K562 (cell line): Measurements from ENCODE around the gene FAM24A. TPM values are rescaled to one million over a fixed set of nuclear protein-coding genes. Genes with fewer than 3 reads are reported as not detected.

Experiments
- ARID3A ChIP-seq: IDR thresholded peaks from 2 replicates; pipeline ENCODE4 v1.6.1; 2012; ENCODE audit warnings: low read depth, low read length, improper control_type of control experiment, borderline replicate concordance
- CEBPB ChIP-seq: fragments of 450-650 bp; IDR thresholded peaks from 2 replicates; pipeline ENCODE4 v1.6.1; 2016; ENCODE audit warnings: missing genetic modification characterization, missing compliant biosample characterization
- E2F8 ChIP-seq: fragments of 450-650 bp; IDR thresholded peaks from 2 replicates; pipeline ENCODE4 v1.7.1; 2018; ENCODE audit warnings: mild to moderate bottlenecking, low read depth; ENCODE audit not compliant: partially characterized antibody
- ELF1 ChIP-seq: fragments of 200-800 bp; sonication (Bioruptor generic); IDR thresholded peaks from 2 replicates; pipeline ENCODE4 v1.6.1; 2016; ENCODE audit warnings: missing genetic modification characterization, missing compliant biosample characterization
- FOXK2 ChIP-seq, 2 experiments: fragments of 450-650 bp; IDR thresholded peaks in 1 of 2; conservative IDR thresholded peaks in 1 of 2; 2 replicates each; pipeline ENCODE4 v1.6.1; 2016; ENCODE audit warnings: low read depth in 2 of 2, mild to moderate bottlenecking in 1 of 2
- HNRNPK ChIP-seq: fragments of 200-400 bp; formaldehyde crosslinking; IDR thresholded peaks from one replicate; pipeline ENCODE4 v1.6.1; 2018; ENCODE audit warnings: mild to moderate bottlenecking, low read depth, low read length; ENCODE audit not compliant: poor library complexity, severe bottlenecking
- POLR2G ChIP-seq: fragments of 200-400 bp; formaldehyde crosslinking; IDR thresholded peaks from 2 replicates; pipeline ENCODE4 v1.6.1; 2017; ENCODE audit warnings: low read depth, mild to moderate bottlenecking, antibody characterized with exemption, low read length, moderate library complexity
- POLR2H ChIP-seq: IDR thresholded peaks from 2 replicates; pipeline ENCODE4 v1.6.1; 2016; ENCODE audit warnings: missing genetic modification characterization, low read depth, mild to moderate bottlenecking, control low read depth, missing compliant biosample characterization, moderate library complexity
- RBM22 ChIP-seq: fragments of 200-400 bp; formaldehyde crosslinking; IDR thresholded peaks from 2 replicates; pipeline ENCODE4 v1.6.1; 2018; ENCODE audit warnings: low read length, low read depth; ENCODE audit not compliant: poor library complexity, severe bottlenecking
- STAT5A ChIP-seq: IDR thresholded peaks from 2 replicates; pipeline ENCODE4 v1.6.1; 2012; ENCODE audit warnings: low read length, inconsistent platforms, borderline replicate concordance
- TCF7L2 ChIP-seq: fragments of 150-350 bp; IDR thresholded peaks from 2 replicates; pipeline ENCODE4 v1.6.1; 2016; ENCODE audit warnings: low read depth, mild to moderate bottlenecking, low read length, moderate library complexity
- XRCC4 ChIP-seq: IDR thresholded peaks from one replicate; pipeline ENCODE4 v1.6.1; 2011; ENCODE audit not compliant: insufficient read depth, insufficient read length; ENCODE audit errors: extremely low read depth
- ZNF12 ChIP-seq: sonication (generic); formaldehyde crosslinking; IDR thresholded peaks from 2 replicates; pipeline ENCODE4 v1.4.0; 2020; ENCODE audit warnings: mild to moderate bottlenecking, missing genetic modification reagents
- ZNF184 ChIP-seq: sonication (generic); formaldehyde crosslinking; IDR thresholded peaks from 2 replicates; pipeline ENCODE4 v1.5.0; 2020; ENCODE audit warnings: missing genetic modification reagents
- ZNF274 ChIP-seq: IDR thresholded peaks from 2 replicates; pipeline ENCODE4 v1.6.1; 2011; ENCODE audit warnings: low read depth, mild to moderate bottlenecking, low read length, moderate library complexity, borderline replicate concordance
- ZNF507 ChIP-seq: conservative IDR thresholded peaks from 2 replicates; pipeline ENCODE4 v1.6.1; 2017; ENCODE audit warnings: missing genetic modification characterization, missing compliant biosample characterization
- ZNF584 ChIP-seq: fragments of 200-800 bp; sonication (Bioruptor generic); IDR thresholded peaks from 2 replicates; pipeline ENCODE4 v1.6.1; 2016; ENCODE audit warnings: low read depth, mild to moderate bottlenecking, missing genetic modification characterization, missing compliant biosample characterization
- polyA plus RNA-seq, 8 experiments: library from polyadenylated mRNA; depleted of rRNA in 4 of 8; stranded (reverse) in 5 of 8; unstranded in 3 of 8; fragments of >200 nt; fragmentation: Nextera tagmentation in 2 of 8; fragmentation: Illumina TruSeq in 1 of 8; extraction: Ambion mirVana in 2 of 8; extraction: Trizol in 1 of 8; gene quantifications; 2 replicates each; pipeline versions ENCODE4 v1.2.1 to v1.2.3, GENCODE V29; 2011 to 2014; ENCODE audit warnings: inconsistent platforms in 1 of 8, missing spikeins in 1 of 8
- total RNA-seq, 7 experiments: library from RNA; depleted of rRNA in 6 of 7; stranded (reverse); fragments of >200 nt in 6 of 7; fragmentation: Illumina TruSeq in 2 of 7; extraction: Trizol in 2 of 7; gene quantifications; 2 replicates each; pipeline versions ENCODE4 v1.2.1 to v1.2.3, GENCODE V29; 2011 to 2021; ENCODE audit warnings: low replicate concordance in 1 of 7
- TF ChIP-seq, protein P1 (sequence below): fragments of 250-450 bp; sonication (Bioruptor Pico); IDR thresholded peaks from 2 replicates; pipeline ENCODE4 v1.9.0; 2021; ENCODE audit warnings: mild to moderate bottlenecking, inconsistent platforms
- TF ChIP-seq, protein P2 (sequence below): fragments of 450-650 bp; formaldehyde crosslinking; IDR thresholded peaks from 2 replicates; pipeline ENCODE4 v1.4.0; 2022; ENCODE audit warnings: missing genetic modification characterization

Gene FAM24A
- total and polyA plus RNA-seq, 9 of the 15 experiments (the other 6 are each of a cell fraction or from before 2014, with no cell fraction given): not detected

DNA sequence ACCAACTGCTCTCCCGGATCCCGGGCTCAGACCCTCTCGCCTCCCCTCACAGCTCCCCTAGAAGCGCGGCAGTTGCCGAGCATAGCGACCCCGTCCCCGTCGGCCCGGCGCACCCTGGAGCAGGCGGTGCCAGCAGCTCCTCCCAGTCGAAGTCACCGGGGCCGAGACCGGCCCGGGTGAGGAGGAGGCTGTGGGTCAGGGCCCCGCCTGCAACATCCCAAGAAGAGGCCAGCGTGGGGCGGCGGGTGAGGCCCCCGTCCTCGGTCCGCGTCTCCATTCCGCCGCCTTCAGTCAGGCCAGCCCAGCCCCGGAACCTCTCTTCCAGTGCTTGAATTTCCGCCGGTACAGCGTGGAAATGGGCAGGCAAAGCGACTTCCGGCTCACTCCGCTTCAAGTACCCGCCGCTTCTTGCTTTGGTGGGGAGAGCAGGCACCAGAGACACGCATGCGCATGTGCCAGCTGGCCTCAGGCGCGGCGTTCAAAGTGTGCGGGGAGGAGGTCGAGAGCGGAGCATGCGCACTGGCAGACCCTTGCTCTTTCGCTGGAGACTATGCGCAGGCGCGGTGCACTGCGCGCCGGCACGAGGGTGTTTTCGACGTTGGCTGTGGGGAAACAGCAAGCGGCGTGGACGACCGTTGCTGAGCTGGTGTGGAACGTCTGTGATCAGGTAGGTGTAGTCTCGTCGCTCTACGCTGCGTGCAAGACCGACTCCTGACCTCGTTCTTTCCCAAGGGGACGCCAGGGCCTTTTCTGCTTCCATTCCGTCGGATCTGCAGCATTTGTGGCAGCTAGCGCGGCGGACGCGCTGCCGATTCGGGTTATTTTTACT is 43.7 kb downstream of the FAM24A start, which contains the start of gene C10orf88 (continued):
- no peak for TF ChIP-seq ARID3A
- TF ChIP-seq, protein P1, sequence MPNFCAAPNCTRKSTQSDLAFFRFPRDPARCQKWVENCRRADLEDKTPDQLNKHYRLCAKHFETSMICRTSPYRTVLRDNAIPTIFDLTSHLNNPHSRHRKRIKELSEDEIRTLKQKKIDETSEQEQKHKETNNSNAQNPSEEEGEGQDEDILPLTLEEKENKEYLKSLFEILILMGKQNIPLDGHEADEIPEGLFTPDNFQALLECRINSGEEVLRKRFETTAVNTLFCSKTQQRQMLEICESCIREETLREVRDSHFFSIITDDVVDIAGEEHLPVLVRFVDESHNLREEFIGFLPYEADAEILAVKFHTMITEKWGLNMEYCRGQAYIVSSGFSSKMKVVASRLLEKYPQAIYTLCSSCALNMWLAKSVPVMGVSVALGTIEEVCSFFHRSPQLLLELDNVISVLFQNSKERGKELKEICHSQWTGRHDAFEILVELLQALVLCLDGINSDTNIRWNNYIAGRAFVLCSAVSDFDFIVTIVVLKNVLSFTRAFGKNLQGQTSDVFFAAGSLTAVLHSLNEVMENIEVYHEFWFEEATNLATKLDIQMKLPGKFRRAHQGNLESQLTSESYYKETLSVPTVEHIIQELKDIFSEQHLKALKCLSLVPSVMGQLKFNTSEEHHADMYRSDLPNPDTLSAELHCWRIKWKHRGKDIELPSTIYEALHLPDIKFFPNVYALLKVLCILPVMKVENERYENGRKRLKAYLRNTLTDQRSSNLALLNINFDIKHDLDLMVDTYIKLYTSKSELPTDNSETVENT: no peak
- TF ChIP-seq POLR2G: peak; percentile 87
- peak; percentile 61 for TF ChIP-seq E2F8
- peak in 1 of 2 experiments; percentile 45; a peak in 2 of 4 replicates for TF ChIP-seq FOXK2 (conservative IDR thresholded peaks at IDR 0.05 in 1 of 2, IDR thresholded peaks at IDR 0.05 in 1 of 2; ENCODE audit: low read depth in 2 of 2)
- TF ChIP-seq CEBPB (tag): no peak
- no peak for TF ChIP-seq POLR2H
- TF ChIP-seq RBM22: no peak
- TF ChIP-seq ZNF507 (tag): no peak
- no peak for TF ChIP-seq ZNF184 (CRISPR knock-in tag)
- TF ChIP-seq STAT5A: no peak
- TF ChIP-seq, protein P2, sequence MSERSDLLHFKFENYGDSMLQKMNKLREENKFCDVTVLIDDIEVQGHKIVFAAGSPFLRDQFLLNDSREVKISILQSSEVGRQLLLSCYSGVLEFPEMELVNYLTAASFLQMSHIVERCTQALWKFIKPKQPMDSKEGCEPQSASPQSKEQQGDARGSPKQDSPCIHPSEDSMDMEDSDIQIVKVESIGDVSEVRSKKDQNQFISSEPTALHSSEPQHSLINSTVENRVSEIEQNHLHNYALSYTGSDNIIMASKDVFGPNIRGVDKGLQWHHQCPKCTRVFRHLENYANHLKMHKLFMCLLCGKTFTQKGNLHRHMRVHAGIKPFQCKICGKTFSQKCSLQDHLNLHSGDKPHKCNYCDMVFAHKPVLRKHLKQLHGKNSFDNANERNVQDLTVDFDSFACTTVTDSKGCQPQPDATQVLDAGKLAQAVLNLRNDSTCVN (CRISPR knock-in tag): no peak
- no peak for TF ChIP-seq XRCC4
- no peak for TF ChIP-seq HNRNPK
- TF ChIP-seq ELF1 (tag): no peak
- no peak for TF ChIP-seq ZNF274
- TF ChIP-seq ZNF12 (CRISPR knock-in tag): no peak
- peak; percentile 26; the same call in 1 of the 2 replicates for TF ChIP-seq TCF7L2
- TF ChIP-seq ZNF584 (CRISPR knock-in tag): no peak
